Measurements from ENCODE around the gene RNF10.

GRCh38 chr12:120539303-120539702, 5.1 kb downstream of the RNF10 start:
- TF ChIP-seq POLR2A (IDR thresholded peaks at IDR 0.05; ENCODE audit: low read depth, low read length) (no peak), CTCF (IDR thresholded peaks at IDR 0.05 in 2 of 3, conservative IDR thresholded peaks at IDR 0.05 in 1 of 3; ENCODE audit: control insufficient read depth in 2 of 3, extremely low read depth in 1 of 3, insufficient read depth in 1 of 3, low read depth in 3 of 3, low read length in 3 of 3) (no peak), USF1 (IDR thresholded peaks at IDR 0.05; ENCODE audit: borderline replicate concordance, extremely low read length, insufficient read depth, low read depth, low read length) (no peak), MYC (IDR thresholded peaks at IDR 0.05; ENCODE audit: insufficient read depth, insufficient read length, insufficient replicate concordance, low read length, severe bottlenecking) (no peak), USF2 (IDR thresholded peaks at IDR 0.05; ENCODE audit: borderline replicate concordance, low read depth, low read length) (no peak), MXI1 (IDR thresholded peaks at IDR 0.05; ENCODE audit: low read depth, low read length) (no peak), SKIL (IDR thresholded peaks at IDR 0.05; ENCODE audit: low read depth, poor library complexity, severe bottlenecking) (no peak), ETV6 (conservative IDR thresholded peaks at IDR 0.05 in 1 of 2, IDR thresholded peaks at IDR 0.05 in 1 of 2; ENCODE audit: borderline replicate concordance in 1 of 2, low read depth in 1 of 2) (no peak), CREB1 (IDR thresholded peaks at IDR 0.05; ENCODE audit: low read depth) (no peak), JUNB (IDR thresholded peaks at IDR 0.05) (no peak), PBX3 (IDR thresholded peaks at IDR 0.05; ENCODE audit: insufficient replicate concordance, low read depth, low read length) (no peak)
- TF ChIP-seq, protein P1, sequence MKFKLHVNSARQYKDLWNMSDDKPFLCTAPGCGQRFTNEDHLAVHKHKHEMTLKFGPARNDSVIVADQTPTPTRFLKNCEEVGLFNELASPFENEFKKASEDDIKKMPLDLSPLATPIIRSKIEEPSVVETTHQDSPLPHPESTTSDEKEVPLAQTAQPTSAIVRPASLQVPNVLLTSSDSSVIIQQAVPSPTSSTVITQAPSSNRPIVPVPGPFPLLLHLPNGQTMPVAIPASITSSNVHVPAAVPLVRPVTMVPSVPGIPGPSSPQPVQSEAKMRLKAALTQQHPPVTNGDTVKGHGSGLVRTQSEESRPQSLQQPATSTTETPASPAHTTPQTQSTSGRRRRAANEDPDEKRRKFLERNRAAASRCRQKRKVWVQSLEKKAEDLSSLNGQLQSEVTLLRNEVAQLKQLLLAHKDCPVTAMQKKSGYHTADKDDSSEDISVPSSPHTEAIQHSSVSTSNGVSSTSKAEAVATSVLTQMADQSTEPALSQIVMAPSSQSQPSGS (IDR thresholded peaks at IDR 0.05; ENCODE audit: low read length): no peak

All from GM12878 (cell line).